GM12872 (cell line): Measurements from ENCODE around the gene AKR1C4.
A peak's percentile ranks its signal among the peaks of the same experiment; 100 is the strongest.

Experiments
- CTCF ChIP-seq: IDR thresholded peaks from 3 replicates; pipeline ENCODE4 v1.5.1; 2011; ENCODE audit warnings: low read depth, mild to moderate bottlenecking, low read length, moderate library complexity; ENCODE audit not compliant: insufficient read depth

AKR1C4 gene

GRCh38 chr10:5210261-5210660, 13.6 kb downstream of the AKR1C4 start:
- peak; percentile 46 for TF ChIP-seq CTCF

- TF ChIP-seq CTCF: no peak
Measured at GRCh38 chr10:5211696-5212536, 15.3 kb downstream of the AKR1C4 start.

GRCh38 chr10:5216801-5217200, 20.2 kb downstream of the AKR1C4 start:
- no peak for TF ChIP-seq CTCF

- no peak for TF ChIP-seq CTCF
Measured at GRCh38 chr10:5219262-5219661, 22.6 kb downstream of the AKR1C4 start.

GRCh38 chr10:5229019-5229418, 32.4 kb downstream of the AKR1C4 start:
- no peak for TF ChIP-seq CTCF

GRCh38 chr10:5233324-5233723, 36.7 kb downstream of the AKR1C4 start:
- no peak for TF ChIP-seq CTCF

GRCh38 chr10:5234106-5234860, 37.6 kb downstream of the AKR1C4 start:
- TF ChIP-seq CTCF: no peak
